AG04450 (cell line): ENCODE data around the gene CLRN2. TPM values are rescaled to one million over a fixed set of nuclear protein-coding genes. Genes with fewer than 3 reads are reported as not detected.

Experiments
- CTCF ChIA-PET: fragments of 300-600, 350-600 bp; formaldehyde crosslinking; extraction: SDS; loops from one replicate; lab custom pipeline; 2022; ENCODE audit warnings: antibody characterized with exemption, inconsistent platforms; lab: Charles Lee
- POLR2A ChIA-PET: fragments of 350-600 bp; formaldehyde crosslinking; extraction: SDS; loops from one replicate; lab custom pipeline; 2021; ENCODE audit warnings: antibody characterized with exemption, inconsistent platforms; lab: Yijun Ruan, JAX
- DNase-seq: peaks from one replicate; pipeline ENCODE4 v3.0.0-alpha.2; 2011; ENCODE audit warnings: low read depth, low spot score
- H3K27ac ChIP-seq: one replicate; pipeline ENCODE4 v1.5.1; 2012; ENCODE audit warnings: low read depth, low read length, control low read depth
- H3K27me3 ChIP-seq: one replicate; pipeline ENCODE4 v1.6.0; 2012; ENCODE audit warnings: low read length; ENCODE audit not compliant: control insufficient read depth, insufficient read depth
- H3K4me3 ChIP-seq: 2 replicates; pipeline ENCODE4 v1.5.1; 2011; ENCODE audit warnings: mild to moderate bottlenecking, low read depth, low read length, control low read depth
- H3K9me3 ChIP-seq: 2 replicates; pipeline ENCODE4 v1.5.1; 2012; ENCODE audit warnings: low read length; ENCODE audit not compliant: control insufficient read depth, insufficient read depth
- polyA plus RNA-seq: library from polyadenylated mRNA; depleted of rRNA; stranded (reverse); fragments of >200 nt; gene quantifications from 2 replicates; pipeline ENCODE4 v1.2.3, GENCODE V29; 2011
- TF ChIP-seq, protein P1 (sequence below): IDR thresholded peaks from 2 replicates; pipeline ENCODE4 v1.5.1; 2011; ENCODE audit warnings: low read depth, low read length, control low read depth, inconsistent platforms

Gene CLRN2
- polyA plus RNA-seq, 1 experiment, result not detected

DNA sequence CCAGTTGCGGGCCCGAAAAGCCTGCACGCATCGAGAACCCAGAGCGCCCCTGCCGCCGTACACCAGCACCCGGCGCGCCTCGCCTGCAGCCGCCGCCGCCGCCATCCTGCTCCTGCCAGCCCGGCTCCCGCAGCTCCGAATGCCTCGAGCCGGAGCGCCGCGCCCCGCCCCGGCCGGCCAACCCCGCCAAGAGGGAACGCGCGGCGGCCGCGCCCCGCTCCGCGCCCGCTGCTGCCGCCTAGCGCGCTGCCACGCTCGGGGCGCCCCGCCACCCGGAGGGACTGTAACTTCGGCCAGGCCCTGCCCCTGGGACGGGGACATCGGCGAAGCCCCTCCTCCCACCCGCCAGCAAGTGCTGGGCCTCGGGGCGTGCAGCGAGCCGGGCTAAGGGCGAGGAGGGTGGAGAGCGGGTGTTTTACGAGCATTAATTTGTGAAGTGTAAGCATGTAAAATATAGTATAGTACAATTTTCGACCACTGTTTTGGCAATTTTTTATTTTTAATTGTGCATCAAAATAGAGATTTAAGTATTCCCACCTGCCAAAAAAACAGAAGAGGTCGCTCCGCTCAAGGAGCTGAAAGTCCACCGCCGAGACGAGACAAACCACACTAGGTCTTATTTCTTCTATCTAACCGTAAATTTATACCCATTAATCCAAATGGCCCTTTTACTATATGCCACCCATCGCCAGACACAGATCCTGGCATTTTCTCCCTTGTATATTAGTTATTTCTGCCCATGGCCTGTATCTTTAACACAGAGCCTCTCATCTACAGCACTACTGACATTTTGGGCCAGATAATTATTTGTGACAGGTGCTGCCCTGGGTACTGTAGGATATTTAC is 2.8 kb upstream of the CLRN2 start, which contains the start of gene QDPR:
QDPR (minus strand) TSS at position 141 of the 846 bp plus-strand sequence; CDS start at position 105, 36 bp downstream.
- peak within 1 kb of the TSS; percentile 34 for H3K27ac ChIP-seq
- CTCF ChIA-PET, result interaction anchor here (0.6 to 2.1 kb wide), 5 partner anchors 9 to 1110 kb away, joined by 3 to 13 read pairs (median 3); no protein-coding TSS in a partner anchor
- H3K9me3 ChIP-seq, result no peaks in the 10 kb centered on the region; the same call in 1 of the 2 replicates

DNA sequence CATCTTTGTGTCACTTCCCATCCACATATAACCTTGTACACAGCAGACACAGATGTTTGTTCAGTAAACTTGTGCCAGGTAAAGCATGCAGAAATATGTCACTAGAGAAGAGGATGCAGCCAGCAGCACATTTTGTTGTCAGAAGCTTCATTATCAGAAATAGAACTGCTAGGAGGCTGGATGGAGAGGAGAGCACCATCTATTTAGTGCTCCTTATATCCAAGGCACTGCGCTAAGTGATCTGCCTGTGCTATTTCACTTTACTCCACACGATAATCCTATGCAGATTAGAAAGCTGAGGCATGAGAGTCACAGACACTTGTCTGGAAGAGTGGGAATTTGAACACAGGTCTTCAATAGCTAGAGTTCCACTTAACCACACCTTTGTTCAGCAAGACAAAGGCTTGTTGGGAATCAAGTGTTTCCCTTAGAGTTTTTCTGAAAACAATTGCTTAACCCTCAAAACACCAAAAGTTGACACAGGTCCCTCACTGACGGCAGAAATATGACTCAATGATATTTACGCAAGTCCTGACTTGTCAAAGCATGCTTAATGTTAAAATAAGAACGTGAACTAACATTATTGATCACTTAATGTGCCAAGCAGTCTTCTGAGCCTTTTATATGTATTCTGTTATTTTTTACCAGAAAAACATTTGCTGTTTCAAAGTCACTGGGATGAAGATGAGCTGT is 1.8 kb upstream of the CLRN2 start:
- H3K4me3 ChIP-seq, result no peak overlapping the region
- ChIA-PET CTCF (interaction anchor here (0.6 to 2.1 kb wide), 5 partner anchors 9 to 1110 kb away, joined by 3 to 13 read pairs (median 3); no protein-coding TSS in a partner anchor), POLR2A (no interaction called here)
- no peak overlapping the region for H3K27ac ChIP-seq
- peaks cover 23% of the 10 kb centered on the region for H3K27me3 ChIP-seq
- TF ChIP-seq, protein P1, sequence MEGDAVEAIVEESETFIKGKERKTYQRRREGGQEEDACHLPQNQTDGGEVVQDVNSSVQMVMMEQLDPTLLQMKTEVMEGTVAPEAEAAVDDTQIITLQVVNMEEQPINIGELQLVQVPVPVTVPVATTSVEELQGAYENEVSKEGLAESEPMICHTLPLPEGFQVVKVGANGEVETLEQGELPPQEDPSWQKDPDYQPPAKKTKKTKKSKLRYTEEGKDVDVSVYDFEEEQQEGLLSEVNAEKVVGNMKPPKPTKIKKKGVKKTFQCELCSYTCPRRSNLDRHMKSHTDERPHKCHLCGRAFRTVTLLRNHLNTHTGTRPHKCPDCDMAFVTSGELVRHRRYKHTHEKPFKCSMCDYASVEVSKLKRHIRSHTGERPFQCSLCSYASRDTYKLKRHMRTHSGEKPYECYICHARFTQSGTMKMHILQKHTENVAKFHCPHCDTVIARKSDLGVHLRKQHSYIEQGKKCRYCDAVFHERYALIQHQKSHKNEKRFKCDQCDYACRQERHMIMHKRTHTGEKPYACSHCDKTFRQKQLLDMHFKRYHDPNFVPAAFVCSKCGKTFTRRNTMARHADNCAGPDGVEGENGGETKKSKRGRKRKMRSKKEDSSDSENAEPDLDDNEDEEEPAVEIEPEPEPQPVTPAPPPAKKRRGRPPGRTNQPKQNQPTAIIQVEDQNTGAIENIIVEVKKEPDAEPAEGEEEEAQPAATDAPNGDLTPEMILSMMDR, result no peak
- no peak for DNase-seq
- H3K9me3 ChIP-seq, result no peaks in the 10 kb centered on the region; the same call in 1 of the 2 replicates

More for the DNA sequence above, 2.8 kb upstream of the CLRN2 start, which contains the start of gene QDPR:
- no peak for DNase-seq
- peaks cover 16% of the 10 kb centered on the region for H3K27me3 ChIP-seq
- peak within 1 kb of the TSS; percentile 74 for H3K4me3 ChIP-seq
- TF ChIP-seq, protein P1, result 0 out of 2 replicates have a peak, but pooled peaks have one; percentile 9
- POLR2A ChIA-PET, result no interaction called here

DNA sequence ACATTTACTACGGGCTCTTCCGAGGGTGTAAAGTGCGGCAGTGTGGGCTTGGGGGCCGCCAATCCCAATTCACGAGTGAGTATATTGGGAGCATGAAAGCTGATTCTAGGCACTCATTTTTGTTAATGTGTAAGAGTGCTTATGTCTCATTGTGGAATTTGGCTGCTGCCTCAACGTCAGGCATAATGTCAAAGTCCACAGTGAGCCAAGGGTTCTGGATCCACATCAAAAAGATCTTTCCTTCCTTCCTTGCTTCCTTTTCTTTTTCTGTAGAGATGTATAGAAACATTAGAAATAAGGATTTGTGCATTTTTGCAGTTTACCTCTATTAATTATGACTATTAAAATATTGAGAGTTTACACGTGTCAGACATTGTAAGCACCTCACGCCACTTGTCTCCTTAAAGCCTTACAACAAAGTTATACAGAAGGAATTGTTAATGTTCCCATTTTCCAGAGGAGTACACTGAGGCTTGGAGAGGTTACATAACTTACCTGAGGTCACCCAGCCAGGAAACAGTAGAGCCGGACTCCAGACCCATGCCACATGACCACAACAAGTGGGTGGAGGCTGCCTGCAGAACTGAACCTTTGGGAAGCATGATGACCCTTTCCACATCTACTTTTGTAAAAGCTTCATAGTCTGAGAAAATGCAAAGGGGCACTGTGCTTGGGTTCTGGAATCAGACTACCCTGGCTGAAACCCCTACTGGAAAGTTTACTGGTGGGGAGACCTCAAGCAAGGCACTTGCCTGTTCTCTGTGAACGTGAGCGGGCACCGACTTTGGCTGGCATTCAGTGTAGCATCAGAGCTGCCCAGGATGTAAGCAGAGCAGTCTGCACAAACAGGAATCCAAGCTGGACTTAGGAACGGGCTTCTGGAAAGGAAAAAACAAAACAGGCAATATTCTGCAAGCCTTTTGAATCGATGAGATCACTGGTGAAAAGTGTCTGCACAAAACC is 761 bp downstream of the CLRN2 start:
- ChIA-PET CTCF (interaction anchor here (1.1 to 1.2 kb wide), 2 partner anchors 33 to 1078 kb away, joined by 4 to 7 read pairs; no protein-coding TSS in a partner anchor), POLR2A (interaction anchor here (0.6 kb wide), 1 partner anchor 27 kb away, joined by 3 read pairs; no protein-coding TSS in a partner anchor)
- Histone ChIP-seq H3K4me3 (no peak overlapping the region), H3K27ac (no peak overlapping the region), H3K27me3 (peaks cover 28% of the 10 kb centered on the region), H3K9me3 (no peaks in the 10 kb centered on the region; the same call in 1 of the 2 replicates)
- TF ChIP-seq, protein P1, result no peak
- DNase-seq, result no peak

DNA sequence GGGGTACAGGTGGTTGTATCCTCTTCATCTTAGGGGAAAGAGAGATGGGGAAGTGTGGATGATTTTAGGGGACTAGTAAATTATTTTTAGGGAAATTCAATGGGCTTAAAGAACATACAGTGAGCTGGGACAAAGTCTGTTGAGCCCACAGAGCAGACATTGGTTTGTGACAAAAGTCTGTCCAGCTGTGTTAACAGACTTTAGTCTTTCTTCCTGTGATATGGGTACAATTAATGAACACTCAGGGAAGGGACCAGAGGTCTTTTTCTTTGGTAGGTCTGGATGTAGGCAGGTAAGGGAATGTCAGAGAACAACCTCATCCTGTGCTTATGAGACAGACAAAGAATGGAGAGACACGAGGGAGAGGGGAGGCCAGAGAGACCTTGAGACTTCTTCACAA is 2.0 kb downstream of the CLRN2 start:
- Histone ChIP-seq H3K9me3 (no peaks in the 10 kb centered on the region), H3K4me3 (no peak overlapping the region), H3K27me3 (peaks cover 31% of the 10 kb centered on the region), H3K27ac (no peak overlapping the region)
- DNase-seq, result no peak
- TF ChIP-seq, protein P1, result no peak
- CTCF ChIA-PET, result interaction anchor here (0.8 to 1.2 kb wide), 3 partner anchors 32 to 1076 kb away, joined by 3 to 7 read pairs (median 4); no protein-coding TSS in a partner anchor
- POLR2A ChIA-PET, result no interaction called here
